Hepatocyte (in vitro differentiated cells): ENCODE measurements around the gene POU5F1.

Source experiments
- EZH2 ChIP-seq: fragments of 200-600 bp; sonication (generic); IDR thresholded peaks from 2 replicates; pipeline ENCODE4 v1.6.1; 2016; ENCODE audit warnings: antibody characterized with exemption, mild to moderate bottlenecking, borderline replicate concordance
- EZH2phosphoT487 ChIP-seq: fragments of 200-600 bp; sonication (generic); IDR thresholded peaks from one replicate; pipeline ENCODE4 v1.6.1; 2018; ENCODE audit warnings: antibody characterized with exemption, mild to moderate bottlenecking, low read depth, moderate library complexity; ENCODE audit not compliant: unreplicated experiment, severe bottlenecking
- TF ChIP-seq, protein P1 (sequence below): fragments of 200-600 bp; sonication (generic); IDR thresholded peaks from 2 replicates; pipeline ENCODE4 v1.5.1; 2016; ENCODE audit warnings: antibody characterized with exemption, mild to moderate bottlenecking; ENCODE audit not compliant: poor library complexity

DNA sequence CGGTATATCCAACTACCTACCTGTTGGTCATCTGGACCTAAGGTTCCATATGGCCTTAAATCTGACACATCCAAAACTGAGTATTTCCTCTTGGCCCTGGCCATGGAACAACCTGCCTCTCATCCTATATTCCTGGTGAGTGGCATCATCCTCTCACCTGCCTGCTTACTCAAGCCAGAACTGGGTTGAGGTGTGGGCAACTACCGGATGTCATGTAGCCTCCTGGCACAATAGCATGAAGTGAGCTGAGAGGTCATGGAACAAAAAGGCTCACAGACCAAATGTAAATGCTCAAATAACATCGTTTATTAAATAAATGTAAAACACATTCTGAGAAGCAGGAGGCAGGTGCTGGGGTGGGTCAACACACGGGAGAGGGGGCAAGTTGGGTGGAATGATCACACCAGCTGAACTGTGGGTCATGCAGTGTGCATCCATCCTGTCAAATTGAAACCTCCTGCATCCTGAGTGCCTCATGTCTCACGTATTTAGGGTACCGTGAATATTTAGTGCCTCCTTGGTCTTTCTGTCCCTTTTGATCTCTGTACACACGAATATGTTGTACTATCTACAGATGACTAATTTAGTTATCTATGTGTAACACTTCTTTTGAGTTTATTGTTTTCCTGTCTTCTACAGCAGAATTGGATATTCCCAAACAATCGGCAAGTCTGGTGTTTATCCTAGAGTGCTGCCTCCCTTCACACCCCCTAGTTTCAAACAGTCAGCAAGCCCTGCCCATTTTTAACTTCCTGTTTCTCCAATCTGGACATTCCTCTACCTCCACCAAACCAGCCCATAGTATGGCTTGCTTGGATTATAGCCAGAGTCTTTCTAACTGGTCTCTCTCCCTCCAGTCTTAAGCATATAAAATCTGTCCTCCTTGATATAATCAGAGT lies 7.9 kb upstream of the POU5F1 start:
- TF ChIP-seq, protein P1, sequence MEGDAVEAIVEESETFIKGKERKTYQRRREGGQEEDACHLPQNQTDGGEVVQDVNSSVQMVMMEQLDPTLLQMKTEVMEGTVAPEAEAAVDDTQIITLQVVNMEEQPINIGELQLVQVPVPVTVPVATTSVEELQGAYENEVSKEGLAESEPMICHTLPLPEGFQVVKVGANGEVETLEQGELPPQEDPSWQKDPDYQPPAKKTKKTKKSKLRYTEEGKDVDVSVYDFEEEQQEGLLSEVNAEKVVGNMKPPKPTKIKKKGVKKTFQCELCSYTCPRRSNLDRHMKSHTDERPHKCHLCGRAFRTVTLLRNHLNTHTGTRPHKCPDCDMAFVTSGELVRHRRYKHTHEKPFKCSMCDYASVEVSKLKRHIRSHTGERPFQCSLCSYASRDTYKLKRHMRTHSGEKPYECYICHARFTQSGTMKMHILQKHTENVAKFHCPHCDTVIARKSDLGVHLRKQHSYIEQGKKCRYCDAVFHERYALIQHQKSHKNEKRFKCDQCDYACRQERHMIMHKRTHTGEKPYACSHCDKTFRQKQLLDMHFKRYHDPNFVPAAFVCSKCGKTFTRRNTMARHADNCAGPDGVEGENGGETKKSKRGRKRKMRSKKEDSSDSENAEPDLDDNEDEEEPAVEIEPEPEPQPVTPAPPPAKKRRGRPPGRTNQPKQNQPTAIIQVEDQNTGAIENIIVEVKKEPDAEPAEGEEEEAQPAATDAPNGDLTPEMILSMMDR: no peak
- TF ChIP-seq EZH2phosphoT487: no peak
- TF ChIP-seq EZH2: no peak
